Activated CD8-positive, alpha-beta memory T cell treated with anti-CD3 and anti-CD28 coated beads, Interleukin-2, amount 10 ng/mL, durations not matched to agents 7 days and 5 days (primary cell): ENCODE data around the gene COX10. TPM values are rescaled to one million over a fixed set of nuclear protein-coding genes. Genes with fewer than 3 reads are reported as not detected.

Source experiments
- ATAC-seq: fragments of 150-1000 bp; cut with Tn5 transposase; one replicate; pipeline ENCODE4 v1.10.0; 2021; ENCODE audit warnings: moderate library complexity
- CTCF ChIA-PET: fragments of 350-600 bp; sonication (Branson Sonifier 250); formaldehyde crosslinking; loops from one replicate; lab custom pipeline; 2021; ENCODE audit warnings: antibody characterized with exemption; lab: Charles Lee
- DNase-seq: peaks from one replicate; pipeline ENCODE4 v3.0.0-alpha.2; 2020
- H3K27ac Mint-ChIP-seq: one replicate; pipeline ENCODE4 v1.8.0; 2021; ENCODE audit warnings: mild to moderate bottlenecking, mixed read lengths
- H3K27me3 Mint-ChIP-seq: one replicate; pipeline ENCODE4 v1.8.0; 2021; ENCODE audit warnings: mixed read lengths
- H3K36me3 Mint-ChIP-seq: one replicate; pipeline ENCODE4 v1.8.0; 2021; ENCODE audit warnings: mild to moderate bottlenecking, mixed read lengths
- H3K4me1 Mint-ChIP-seq: one replicate; pipeline ENCODE4 v1.8.0; 2021; ENCODE audit warnings: mixed read lengths
- H3K4me3 Mint-ChIP-seq: one replicate; pipeline ENCODE4 v1.8.0; 2021; ENCODE audit warnings: mild to moderate bottlenecking, moderate library complexity, mixed read lengths
- H3K9me3 Mint-ChIP-seq: one replicate; pipeline ENCODE4 v1.8.0; 2022; ENCODE audit warnings: low read depth, mixed read lengths
- total RNA-seq, 2 experiments: library from RNA; stranded (reverse); gene quantifications; one replicate each; pipeline ENCODE4 v1.2.3, GENCODE V29; 2021

Gene COX10
- total RNA-seq, 2 experiments from 2014 or later: 20.3 to 29.7 TPM

DNA sequence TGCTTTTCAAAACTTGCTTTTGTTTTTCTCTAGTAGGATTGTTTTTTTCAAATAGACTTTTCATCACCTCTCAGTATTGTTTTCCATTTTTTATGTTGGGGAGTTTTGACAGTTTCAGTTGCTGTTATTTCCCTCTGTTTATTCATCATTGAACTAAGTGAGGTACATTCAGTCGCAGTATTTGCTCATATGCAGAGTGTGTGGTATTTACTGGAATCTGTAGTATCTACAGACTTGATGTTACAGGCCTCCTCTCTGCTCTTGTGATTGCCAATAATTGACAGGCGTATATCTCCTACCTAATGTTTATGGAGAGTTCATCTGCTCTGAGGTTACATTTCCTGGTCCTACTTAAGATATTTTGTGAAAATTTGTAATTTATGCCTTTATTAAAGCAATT, 49.6 kb downstream of the COX10 start:
- peak; percentile 88 for ATAC-seq
- peak overlapping the region; percentile 1 for H3K4me3 Mint-ChIP-seq

GRCh38 chr17:14119546-14119945, 50.2 kb downstream of the COX10 start:
- H3K4me1 Mint-ChIP-seq: peaks cover 80% of the 10 kb centered on the region
- CTCF ChIA-PET: interaction anchor here (1.1 kb wide), 1 partner anchor 77 kb away, joined by 3 read pairs; no protein-coding TSS in a partner anchor
- ATAC-seq (peak; percentile 55), DNase-seq (no peak)
- H3K36me3 Mint-ChIP-seq: peaks cover 46% of the 10 kb centered on the region
- H3K27ac Mint-ChIP-seq: peak overlapping the region; percentile 85
- peak overlapping the region; percentile 4 for H3K4me3 Mint-ChIP-seq
- H3K27me3 Mint-ChIP-seq: no peaks in the 10 kb centered on the region
- H3K9me3 Mint-ChIP-seq: no peaks in the 10 kb centered on the region

More for the DNA sequence above, 49.6 kb downstream of the COX10 start:
- Mint-ChIP-seq H3K27me3 (no peaks in the 10 kb centered on the region), H3K4me1 (peaks cover 76% of the 10 kb centered on the region), H3K9me3 (no peaks in the 10 kb centered on the region), H3K27ac (peak overlapping the region; percentile 85), H3K36me3 (peaks cover 46% of the 10 kb centered on the region)
- CTCF ChIA-PET: interaction anchor here (1.1 kb wide), 1 partner anchor 179 kb away, joined by 3 read pairs; no protein-coding TSS in a partner anchor
- no peak for DNase-seq

- Mint-ChIP-seq H3K36me3 (peaks cover 36% of the 10 kb centered on the region), H3K27me3 (no peaks in the 10 kb centered on the region), H3K27ac (no peak overlapping the region), H3K4me3 (no peak overlapping the region), H3K9me3 (no peaks in the 10 kb centered on the region), H3K4me1 (peaks cover 67% of the 10 kb centered on the region)
- DNase-seq (no peak), ATAC-seq (no peak)
- CTCF ChIA-PET: no interaction called here
Observed at GRCh38 chr17:14121952-14122351, 52.6 kb downstream of the COX10 start.

- DNase-seq (no peak), ATAC-seq (no peak)
- Mint-ChIP-seq H3K9me3 (no peaks in the 10 kb centered on the region), H3K4me3 (no peak overlapping the region), H3K27me3 (no peaks in the 10 kb centered on the region), H3K36me3 (peaks cover 31% of the 10 kb centered on the region), H3K4me1 (peaks cover 49% of the 10 kb centered on the region), H3K27ac (no peak overlapping the region)
- CTCF ChIA-PET: no interaction called here
Observed at GRCh38 chr17:14123619-14124278, 54.4 kb downstream of the COX10 start.

GRCh38 chr17:14124854-14125253, 55.5 kb downstream of the COX10 start:
- CTCF ChIA-PET: no interaction called here
- Mint-ChIP-seq H3K36me3 (peaks cover 30% of the 10 kb centered on the region), H3K4me1 (peaks cover 44% of the 10 kb centered on the region), H3K27me3 (no peaks in the 10 kb centered on the region), H3K4me3 (no peak overlapping the region), H3K9me3 (no peaks in the 10 kb centered on the region), H3K27ac (no peak overlapping the region)
- ATAC-seq (no peak), DNase-seq (no peak)

DNA sequence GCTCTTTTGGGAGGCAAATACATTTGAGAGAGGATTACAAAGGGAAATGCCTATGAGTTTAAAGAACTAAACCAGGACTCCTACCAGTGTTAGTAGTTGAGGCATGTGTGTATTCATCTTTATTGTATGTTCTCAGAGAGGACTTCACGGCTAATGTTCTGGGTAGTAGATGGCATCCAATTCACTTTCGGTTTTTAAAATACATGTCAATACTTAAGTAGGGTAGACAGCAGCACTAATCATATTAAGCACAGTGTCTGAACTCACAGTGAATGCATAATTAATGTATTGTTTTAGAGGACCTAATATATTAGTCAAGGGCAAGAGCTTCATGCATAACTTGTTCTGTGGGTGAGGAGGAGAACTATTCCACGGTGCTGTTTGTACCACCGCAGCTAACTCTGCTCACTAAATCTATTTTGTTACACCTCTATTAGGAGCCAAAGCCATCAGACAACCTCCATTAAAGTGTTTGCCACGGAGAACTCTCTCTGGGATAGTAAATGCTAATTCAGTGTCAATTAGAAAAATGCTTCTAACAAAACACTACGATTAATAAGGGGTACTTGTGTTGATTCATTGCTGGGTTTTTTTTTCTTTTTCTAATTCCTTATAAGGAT, 56.3 kb downstream of the COX10 start:
- Mint-ChIP-seq H3K4me3 (no peak overlapping the region), H3K4me1 (peaks cover 36% of the 10 kb centered on the region), H3K27ac (no peak overlapping the region), H3K9me3 (peaks cover 2% of the 10 kb centered on the region), H3K36me3 (peaks cover 25% of the 10 kb centered on the region), H3K27me3 (no peaks in the 10 kb centered on the region)
- ATAC-seq: no peak
- no peak for DNase-seq
- CTCF ChIA-PET: no interaction called here

DNA sequence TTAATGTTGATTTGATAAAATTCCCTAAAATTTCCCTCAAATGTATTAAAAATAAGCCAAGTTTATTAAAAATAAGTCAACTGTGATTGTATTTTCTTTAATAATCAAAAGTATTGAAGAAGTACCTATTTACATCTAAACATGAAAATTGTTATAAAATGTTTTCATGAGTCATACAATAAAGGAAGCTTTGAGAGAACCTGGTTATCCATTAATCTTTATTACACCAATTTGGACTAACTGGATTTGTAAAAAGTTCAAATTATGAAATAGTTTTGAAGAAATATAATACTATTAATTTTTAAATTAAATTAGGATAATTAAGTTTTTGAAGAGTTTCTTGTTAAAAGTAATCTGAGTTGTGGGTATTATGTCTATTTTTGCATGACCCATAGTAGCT, 63.8 kb downstream of the COX10 start:
- H3K27me3 Mint-ChIP-seq: no peaks in the 10 kb centered on the region
- peaks cover 11% of the 10 kb centered on the region for H3K36me3 Mint-ChIP-seq
- H3K9me3 Mint-ChIP-seq: peaks cover 2% of the 10 kb centered on the region
- ATAC-seq (no peak), DNase-seq (no peak)
- H3K4me1 Mint-ChIP-seq: peaks cover 13% of the 10 kb centered on the region
- H3K4me3 Mint-ChIP-seq: no peak overlapping the region
- CTCF ChIA-PET: no interaction called here
- H3K27ac Mint-ChIP-seq: no peak overlapping the region

- no peak for ATAC-seq
- no peak for DNase-seq
- CTCF ChIA-PET: no interaction called here
- Mint-ChIP-seq H3K27ac (no peak overlapping the region), H3K9me3 (peaks cover 2% of the 10 kb centered on the region), H3K36me3 (peaks cover 9% of the 10 kb centered on the region), H3K27me3 (no peaks in the 10 kb centered on the region), H3K4me3 (no peak overlapping the region), H3K4me1 (peaks cover 10% of the 10 kb centered on the region)
Observed at GRCh38 chr17:14134456-14134855, 65.2 kb downstream of the COX10 start.

- no peaks in the 10 kb centered on the region for H3K9me3 Mint-ChIP-seq
- DNase-seq (no peak), ATAC-seq (no peak)
- H3K4me1 Mint-ChIP-seq: peaks cover 7% of the 10 kb centered on the region
- H3K27me3 Mint-ChIP-seq: no peaks in the 10 kb centered on the region
- H3K36me3 Mint-ChIP-seq: peaks cover 5% of the 10 kb centered on the region
- H3K27ac Mint-ChIP-seq: no peak overlapping the region
- CTCF ChIA-PET: no interaction called here
- no peak overlapping the region for H3K4me3 Mint-ChIP-seq
Observed at GRCh38 chr17:14135906-14136590, 66.7 kb downstream of the COX10 start.

- peaks cover 7% of the 10 kb centered on the region for H3K4me1 Mint-ChIP-seq
- DNase-seq: no peak
Observed at GRCh38 chr17:14138649-14139048, 69.3 kb downstream of the COX10 start.

GRCh38 chr17:14143688-14144087, 74.4 kb downstream of the COX10 start:
- Mint-ChIP-seq H3K27ac (no peak overlapping the region), H3K9me3 (peaks cover 10% of the 10 kb centered on the region), H3K4me1 (no peaks in the 10 kb centered on the region), H3K4me3 (no peak overlapping the region), H3K36me3 (peaks cover 19% of the 10 kb centered on the region), H3K27me3 (no peaks in the 10 kb centered on the region)
- ATAC-seq (no peak), DNase-seq (no peak)
- CTCF ChIA-PET: no interaction called here

More at GRCh38 chr17:14138649-14139048, 69.3 kb downstream of the COX10 start:
- CTCF ChIA-PET: interaction anchor here (1.0 kb wide), 1 partner anchor 194 kb away, joined by 3 read pairs; no protein-coding TSS in a partner anchor
- no peaks in the 10 kb centered on the region for H3K9me3 Mint-ChIP-seq
- no peak overlapping the region for H3K4me3 Mint-ChIP-seq
- ATAC-seq: no peak
- peaks cover 3% of the 10 kb centered on the region for H3K36me3 Mint-ChIP-seq
- no peaks in the 10 kb centered on the region for H3K27me3 Mint-ChIP-seq
- no peak overlapping the region for H3K27ac Mint-ChIP-seq

DNA sequence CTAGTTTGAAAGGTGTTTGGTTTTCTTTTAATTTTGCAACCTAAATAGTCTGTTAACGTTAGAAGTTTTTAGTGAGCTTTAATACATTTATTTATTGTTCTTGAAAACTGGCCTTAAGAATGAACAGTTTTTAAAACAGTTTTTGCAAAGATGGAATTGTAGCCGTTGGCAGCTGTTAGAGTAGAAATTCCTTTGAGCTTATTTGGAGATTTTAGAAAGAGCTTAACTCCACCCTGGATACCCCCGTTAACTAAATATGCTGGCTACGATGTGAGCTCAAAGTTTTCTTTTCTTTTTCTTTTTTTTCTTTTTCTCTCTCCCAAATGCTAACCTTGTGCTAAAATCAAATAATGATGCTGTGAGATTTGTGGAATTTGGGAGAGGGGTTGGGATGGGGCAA, 75.2 kb downstream of the COX10 start:
- Mint-ChIP-seq H3K27ac (no peak overlapping the region), H3K36me3 (peaks cover 19% of the 10 kb centered on the region), H3K9me3 (peaks cover 10% of the 10 kb centered on the region), H3K27me3 (no peaks in the 10 kb centered on the region), H3K4me3 (no peak overlapping the region), H3K4me1 (no peaks in the 10 kb centered on the region)
- ATAC-seq (no peak), DNase-seq (no peak)
- CTCF ChIA-PET: no interaction called here

DNA sequence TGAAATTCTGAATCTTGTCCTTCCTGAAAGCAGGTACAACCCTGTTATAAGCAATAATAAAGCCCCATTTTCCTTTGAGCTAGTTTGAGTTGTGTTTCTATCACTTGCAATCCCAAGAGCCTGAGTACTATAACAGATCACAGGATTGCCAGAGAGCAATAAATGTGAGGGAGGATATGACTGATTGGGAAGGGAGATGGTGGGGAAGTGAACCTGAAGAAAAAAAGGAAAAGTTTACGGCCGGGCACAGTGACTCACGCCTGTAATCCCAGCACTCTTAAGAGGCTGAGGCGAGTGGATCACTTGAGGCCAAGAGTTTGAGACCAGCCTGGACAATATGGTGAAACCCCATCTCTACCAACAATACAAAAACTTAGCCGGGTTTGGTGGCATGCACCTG, 80.4 kb downstream of the COX10 start:
- no peak for DNase-seq
- Mint-ChIP-seq H3K9me3 (peaks cover 10% of the 10 kb centered on the region), H3K4me3 (no peak overlapping the region), H3K4me1 (peaks cover 6% of the 10 kb centered on the region), H3K36me3 (peaks cover 37% of the 10 kb centered on the region), H3K27me3 (no peaks in the 10 kb centered on the region), H3K27ac (no peak overlapping the region)
- no peak for ATAC-seq
- CTCF ChIA-PET: no interaction called here
